IPS DF 6.9 (cell line): ENCODE results near the gene B3GAT1.

Experiments used
- DNase-seq: peaks from one replicate; pipeline ENCODE4 v3.0.0-alpha.2; 2013; ENCODE audit warnings: low read depth, low spot score
- H3K27ac ChIP-seq: one replicate; pipeline ENCODE4 v1.5.1; 2013; ENCODE audit warnings: low read length, control low read depth
- H3K27me3 ChIP-seq: 2 replicates; pipeline ENCODE4 v1.6.1; 2013; ENCODE audit warnings: mild to moderate bottlenecking, low read length; ENCODE audit not compliant: control insufficient read depth, insufficient read depth
- H3K36me3 ChIP-seq: 2 replicates; pipeline ENCODE4 v1.6.1; 2013; ENCODE audit warnings: low read length; ENCODE audit not compliant: control insufficient read depth, insufficient read depth
- H3K4me1 ChIP-seq: 2 replicates; pipeline ENCODE4 v1.6.1; 2013; ENCODE audit warnings: low read length; ENCODE audit not compliant: control insufficient read depth, insufficient read depth
- H3K4me3 ChIP-seq: 2 replicates; pipeline ENCODE4 v1.5.1; 2013; ENCODE audit warnings: mild to moderate bottlenecking, low read length
- H3K9me3 ChIP-seq: 2 replicates; pipeline ENCODE4 v1.6.1; 2013; ENCODE audit warnings: low read length, inconsistent platforms; ENCODE audit not compliant: control insufficient read depth, insufficient read depth
- WGBS: extraction: QIAGEN DNeasy Blood & Tissue Kit; methylation state at CpG from one replicate; pipeline ENCODE4 v1.1.7; 2013; ENCODE audit warnings: mixed read lengths, missing lambda C conversion rate; ENCODE audit not compliant: insufficient read length, insufficient coverage; 5-methylcytosine and 5-hydroxymethylcytosine counted together

The B3GAT1 gene

GRCh38 chr11:134372961-134373360 lies 39.1 kb downstream of the B3GAT1 start:
- Histone ChIP-seq H3K27ac (no peak overlapping the region), H3K27me3 (no peaks in the 10 kb centered on the region), H3K9me3 (no peaks in the 10 kb centered on the region), H3K4me3 (no peak overlapping the region), H3K4me1 (peaks cover 5% of the 10 kb centered on the region), H3K36me3 (no peaks in the 10 kb centered on the region; the same call in 1 of the 2 replicates)
- DNase-seq: no peak
- no CpG with 5 or more reads among the region's 8 CpGs for WGBS

DNA sequence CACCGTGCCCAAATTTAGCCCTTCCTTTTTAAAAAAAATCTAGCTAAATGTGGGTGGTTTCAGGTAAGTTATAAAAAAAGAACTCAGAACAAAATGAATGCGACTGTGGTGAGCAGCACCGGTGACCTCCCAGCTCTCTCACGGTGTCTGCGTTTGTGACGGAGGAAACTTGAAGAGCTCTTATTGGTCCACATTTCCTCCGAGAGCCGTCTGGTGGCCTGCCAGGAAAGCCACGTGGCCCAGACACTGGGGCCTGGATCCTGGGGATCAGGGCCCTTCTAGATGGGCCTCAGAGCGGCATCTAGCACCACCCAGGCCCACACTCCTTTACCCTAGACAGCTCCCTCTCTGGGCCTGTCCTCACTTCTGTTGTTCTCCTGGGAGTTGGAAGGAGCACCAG lies 39.5 kb downstream of the B3GAT1 start:
- WGBS: no CpG with 5 or more reads among the region's 10 CpGs
- Histone ChIP-seq H3K27ac (no peak overlapping the region), H3K27me3 (no peaks in the 10 kb centered on the region), H3K4me1 (peaks cover 5% of the 10 kb centered on the region), H3K36me3 (no peaks in the 10 kb centered on the region; the same call in 1 of the 2 replicates), H3K9me3 (no peaks in the 10 kb centered on the region), H3K4me3 (no peak overlapping the region)
- no peak for DNase-seq

- no CpG with 5 or more reads among the region's 22 CpGs for WGBS
- H3K27me3 ChIP-seq: no peaks in the 10 kb centered on the region
- H3K9me3 ChIP-seq: no peaks in the 10 kb centered on the region
- no peak for DNase-seq
- no peak overlapping the region for H3K27ac ChIP-seq
- no peak overlapping the region for H3K4me3 ChIP-seq
- H3K36me3 ChIP-seq: no peaks in the 10 kb centered on the region; the same call in 1 of the 2 replicates
- H3K4me1 ChIP-seq: 0 out of 2 replicates have a peak, but pooled peaks cover 2% of the 10 kb centered on the region
Measured at GRCh38 chr11:134371436-134372185, 40.4 kb downstream of the B3GAT1 start.

GRCh38 chr11:134370526-134371435 lies 41.3 kb downstream of the B3GAT1 start:
- no peaks in the 10 kb centered on the region for H3K27me3 ChIP-seq
- H3K4me3 ChIP-seq: no peak overlapping the region
- no peaks in the 10 kb centered on the region for H3K9me3 ChIP-seq
- H3K36me3 ChIP-seq: no peaks in the 10 kb centered on the region; the same call in 1 of the 2 replicates
- H3K27ac ChIP-seq: no peak overlapping the region
- WGBS: no CpG with 5 or more reads among the region's 19 CpGs
- H3K4me1 ChIP-seq: no peaks in the 10 kb centered on the region
- no peak for DNase-seq

DNA sequence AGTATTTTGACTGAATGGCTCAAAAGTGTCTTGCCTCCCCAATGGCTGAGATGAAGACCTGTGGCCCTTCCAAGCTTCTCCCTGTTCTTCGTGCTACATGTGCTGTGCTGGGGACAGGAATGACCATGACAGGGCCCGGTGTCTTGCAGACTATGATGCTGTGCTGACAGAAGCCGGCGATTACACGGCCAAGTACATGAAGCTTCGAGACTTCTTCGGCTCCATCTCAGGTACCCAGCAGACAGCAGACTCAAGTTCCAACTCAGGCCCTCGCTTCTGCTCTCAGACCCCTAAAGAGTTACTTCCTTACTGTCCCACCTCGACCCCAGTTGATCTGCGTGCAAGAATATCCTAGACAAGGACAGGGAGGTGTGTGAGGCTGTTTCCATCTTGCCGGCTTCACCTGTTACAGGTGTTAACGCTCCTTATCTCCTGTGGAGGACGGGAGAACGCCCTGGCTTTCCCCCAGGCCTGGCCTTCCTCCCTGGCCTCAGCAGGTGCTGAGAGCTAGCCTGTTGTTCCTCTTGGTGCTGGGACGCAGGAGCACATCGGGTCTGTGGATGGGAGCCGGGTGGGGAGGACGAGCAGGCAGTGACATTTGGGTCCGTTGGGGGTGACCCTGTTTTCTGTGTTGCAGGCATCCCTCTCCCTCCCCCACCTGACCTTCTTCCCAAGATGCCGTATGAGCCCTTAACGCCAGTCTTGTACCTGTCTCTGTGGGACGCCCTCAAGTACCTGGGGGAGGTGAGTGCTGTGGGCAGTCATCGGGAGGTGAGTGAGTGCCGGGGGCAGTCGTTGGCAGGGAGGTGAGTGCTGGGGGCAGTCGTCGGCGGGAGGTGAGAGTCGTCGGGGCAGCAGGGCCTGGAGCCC lies 42.2 kb downstream of the B3GAT1 start:
- Histone ChIP-seq H3K4me1 (no peaks in the 10 kb centered on the region), H3K27me3 (no peaks in the 10 kb centered on the region), H3K36me3 (no peaks in the 10 kb centered on the region; the same call in 1 of the 2 replicates), H3K9me3 (no peaks in the 10 kb centered on the region), H3K4me3 (no peak overlapping the region), H3K27ac (no peak overlapping the region)
- no peak for DNase-seq
- no CpG with 5 or more reads among the region's 30 CpGs for WGBS

DNA sequence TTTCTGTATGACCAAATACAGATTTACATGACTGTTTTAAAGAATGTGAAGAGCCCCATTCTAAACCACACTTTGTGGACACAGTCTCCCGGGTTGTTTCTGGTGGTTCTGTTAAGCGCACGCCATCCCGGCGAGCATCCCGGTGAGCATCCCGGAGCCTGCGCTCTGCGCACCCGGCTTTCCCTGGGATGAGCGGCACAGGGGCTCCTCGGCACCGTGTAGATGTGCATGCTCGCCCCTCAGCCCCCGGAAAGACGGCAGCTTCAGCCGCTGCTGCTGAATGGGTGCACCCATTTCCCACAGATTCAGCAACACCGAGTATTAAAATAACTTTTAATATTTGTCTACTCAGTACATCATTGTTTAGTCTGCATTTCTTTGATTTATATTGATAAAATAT lies 44.3 kb downstream of the B3GAT1 start:
- Histone ChIP-seq H3K4me3 (no peak overlapping the region), H3K4me1 (no peaks in the 10 kb centered on the region; the same call in 1 of the 2 replicates), H3K9me3 (no peaks in the 10 kb centered on the region), H3K27me3 (no peaks in the 10 kb centered on the region), H3K27ac (no peak overlapping the region), H3K36me3 (no peaks in the 10 kb centered on the region; the same call in 1 of the 2 replicates)
- WGBS: no CpG with 5 or more reads among the region's 18 CpGs
- no peak for DNase-seq

- Histone ChIP-seq H3K4me1 (no peaks in the 10 kb centered on the region; the same call in 1 of the 2 replicates), H3K27me3 (no peaks in the 10 kb centered on the region), H3K27ac (no peak overlapping the region), H3K4me3 (no peak overlapping the region), H3K36me3 (no peaks in the 10 kb centered on the region; the same call in 1 of the 2 replicates), H3K9me3 (no peaks in the 10 kb centered on the region)
- WGBS: no CpG with 5 or more reads among the region's 7 CpGs
- no peak for DNase-seq
Measured at GRCh38 chr11:134366254-134366653, 45.8 kb downstream of the B3GAT1 start.

DNA sequence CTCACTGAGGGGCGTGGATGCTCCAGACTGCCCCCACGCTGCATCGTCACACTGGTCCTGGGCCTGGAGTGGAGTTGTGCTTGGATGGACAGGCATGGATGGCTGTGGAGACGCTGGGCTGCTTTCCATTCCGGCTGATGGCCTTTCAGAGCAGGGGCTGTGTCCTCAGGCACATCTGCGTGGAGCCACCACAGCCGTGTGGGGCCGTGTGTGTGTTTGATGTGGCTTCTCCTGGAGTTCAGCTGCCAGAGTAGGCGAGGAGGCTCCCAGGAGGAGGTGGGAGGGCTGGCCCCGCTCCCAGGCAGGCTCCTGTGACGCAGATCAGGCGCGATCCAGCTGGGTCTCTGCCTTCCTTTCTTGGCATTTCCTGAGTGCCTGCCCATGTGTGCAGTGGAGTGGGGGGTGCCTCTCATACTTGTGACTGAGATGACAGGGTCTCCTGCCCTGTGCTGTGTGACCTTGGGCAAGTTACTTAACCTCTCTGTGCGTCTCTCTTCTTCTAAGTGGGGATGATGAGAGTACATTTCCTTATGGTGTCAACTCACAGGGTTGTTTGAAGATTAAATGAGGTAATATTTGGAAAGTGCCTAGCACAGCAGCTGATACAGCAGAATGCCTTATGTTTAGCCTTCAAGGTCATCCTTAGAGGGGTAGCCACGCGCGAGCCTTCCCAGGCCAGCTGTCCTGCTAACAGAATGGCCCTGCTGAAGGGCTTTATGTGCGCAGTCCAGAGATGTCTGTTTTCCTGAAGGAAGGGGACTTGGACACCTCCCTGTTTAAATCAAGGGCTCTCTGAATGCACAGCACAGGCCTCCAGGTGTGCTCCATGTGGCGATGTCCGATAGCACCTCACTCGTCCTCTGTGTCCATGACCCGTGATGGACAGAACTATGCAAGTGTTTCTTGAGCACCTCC lies 46.8 kb downstream of the B3GAT1 start:
- Histone ChIP-seq H3K36me3 (no peaks in the 10 kb centered on the region), H3K9me3 (no peaks in the 10 kb centered on the region), H3K27ac (no peak overlapping the region), H3K27me3 (no peaks in the 10 kb centered on the region), H3K4me1 (no peaks in the 10 kb centered on the region; the same call in 1 of the 2 replicates), H3K4me3 (no peak overlapping the region)
- no CpG with 5 or more reads among the region's 22 CpGs for WGBS
- DNase-seq: no peak

DNA sequence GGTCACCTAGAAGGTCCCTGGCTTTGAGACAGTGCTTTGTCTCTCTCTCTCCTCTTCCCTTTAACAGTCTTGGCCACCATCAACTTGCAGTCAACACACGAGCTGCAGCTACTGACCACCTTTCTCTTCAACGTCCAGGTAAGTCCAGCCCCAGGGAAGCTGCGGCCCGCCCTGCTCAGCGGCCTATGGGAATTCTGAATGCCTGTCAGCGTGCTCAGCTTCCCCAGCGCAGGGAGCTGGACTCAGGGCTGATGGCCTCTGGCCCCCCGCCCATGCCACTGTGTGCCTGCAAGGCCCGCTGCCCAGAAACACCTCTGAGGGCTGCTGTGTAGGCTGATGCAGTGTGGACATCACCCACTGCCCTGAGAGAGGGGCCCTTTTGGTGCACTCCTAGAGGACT lies 47.8 kb downstream of the B3GAT1 start:
- no peaks in the 10 kb centered on the region for H3K27me3 ChIP-seq
- H3K36me3 ChIP-seq: no peaks in the 10 kb centered on the region
- H3K27ac ChIP-seq: no peak overlapping the region
- H3K4me3 ChIP-seq: no peak overlapping the region
- H3K9me3 ChIP-seq: no peaks in the 10 kb centered on the region
- no CpG with 5 or more reads among the region's 9 CpGs for WGBS
- H3K4me1 ChIP-seq: no peaks in the 10 kb centered on the region; the same call in 1 of the 2 replicates
- DNase-seq: no peak
